GM18526 (cell line): ENCODE data around the gene CROT.

Experiments used
- POLR2A ChIP-seq: IDR thresholded peaks from 3 replicates; pipeline ENCODE4 v1.6.1; 2011; ENCODE audit not compliant: insufficient read length; ENCODE audit errors: extremely low read depth

CROT gene

GRCh38 chr7:87375662-87376435, 30.4 kb downstream of the CROT start:
- no peak for TF ChIP-seq POLR2A

DNA sequence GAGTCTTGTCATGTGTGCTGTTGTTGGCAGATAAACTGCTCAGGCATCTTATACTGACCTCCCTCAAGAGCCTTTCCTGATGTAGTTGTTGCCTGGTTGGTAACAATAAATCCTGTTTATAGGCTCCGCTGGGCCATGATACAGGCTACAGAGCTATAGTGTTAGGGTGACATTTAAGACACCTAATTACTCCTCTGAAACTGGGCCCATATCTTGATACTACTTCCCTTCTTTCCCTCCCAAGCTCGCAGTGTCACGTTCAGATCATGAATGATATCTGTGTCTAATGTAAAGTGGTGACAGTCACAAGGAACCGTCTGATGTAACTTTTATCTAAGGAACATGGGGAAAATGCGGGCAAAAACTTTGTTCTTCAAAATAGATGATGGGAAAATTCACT, 35.4 kb downstream of the CROT start:
- TF ChIP-seq POLR2A: no peak

DNA sequence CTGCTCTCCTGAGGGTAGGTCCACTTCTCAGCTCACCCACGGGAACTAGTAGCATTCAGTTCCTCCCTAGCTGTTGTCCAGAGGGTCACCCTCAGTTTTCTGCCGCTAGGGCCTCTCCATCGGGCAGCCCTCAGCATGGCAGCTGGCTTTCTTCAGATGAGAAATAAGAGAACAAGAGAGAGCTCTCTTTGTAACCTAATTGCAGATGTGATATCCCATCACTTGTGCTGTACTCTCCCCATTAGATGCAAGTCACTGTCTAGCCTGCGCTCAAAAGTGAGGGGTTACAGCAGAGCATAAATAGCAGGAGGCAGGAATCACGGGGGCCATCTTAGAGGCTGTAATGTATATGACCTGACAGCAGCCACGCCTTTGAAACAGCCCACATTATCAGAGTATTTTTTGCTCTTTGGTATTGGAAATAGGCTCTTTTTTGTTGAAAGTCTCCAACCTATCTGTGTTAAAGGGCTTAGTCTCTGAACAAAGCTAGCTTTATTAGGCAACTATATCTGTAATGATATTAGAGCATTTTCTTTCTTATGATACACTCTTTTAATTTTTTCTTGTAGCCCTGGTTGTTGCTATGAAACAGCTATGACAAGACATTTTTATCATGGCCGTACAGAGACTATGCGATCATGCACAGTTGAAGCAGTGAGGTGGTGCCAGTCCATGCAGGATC, 45.7 kb downstream of the CROT start:
- no peak for TF ChIP-seq POLR2A

DNA sequence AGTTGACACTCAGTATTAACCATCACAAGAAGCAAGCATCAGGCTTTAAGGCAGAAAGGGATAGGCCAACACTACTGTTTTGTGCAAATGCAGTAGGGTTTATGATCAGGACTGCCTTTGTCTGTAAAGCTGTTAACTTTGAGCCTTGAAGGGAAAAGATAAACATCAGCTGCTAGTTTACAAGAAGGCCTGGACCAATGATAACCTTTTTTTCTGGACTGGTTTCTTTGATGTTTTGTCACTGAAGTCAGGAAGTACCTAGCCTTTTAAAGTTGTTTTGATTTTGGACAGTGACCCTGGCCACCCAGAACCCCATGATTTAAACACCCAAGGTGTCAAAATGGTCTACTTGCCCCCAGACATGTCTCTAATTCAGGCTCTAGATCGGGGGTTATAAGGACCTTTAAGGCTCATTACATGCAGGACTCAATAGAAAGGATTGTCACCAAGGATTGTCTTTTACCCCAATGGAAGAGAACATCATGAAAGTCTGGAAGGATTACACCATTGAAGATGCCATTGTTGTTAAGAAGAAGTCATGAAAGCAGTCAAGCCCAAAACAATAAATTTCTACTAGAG, 50.1 kb downstream of the CROT start:
- TF ChIP-seq POLR2A: no peak

GRCh38 chr7:87398446-87398845, 53.0 kb downstream of the CROT start:
- no peak for TF ChIP-seq POLR2A

- no peak for TF ChIP-seq POLR2A
These were observed 59.2 kb downstream of the CROT start for GRCh38 chr7:87404674-87405073.

- no peak for TF ChIP-seq POLR2A
These were observed 65.7 kb downstream of the CROT start for GRCh38 chr7:87411186-87411585.

DNA sequence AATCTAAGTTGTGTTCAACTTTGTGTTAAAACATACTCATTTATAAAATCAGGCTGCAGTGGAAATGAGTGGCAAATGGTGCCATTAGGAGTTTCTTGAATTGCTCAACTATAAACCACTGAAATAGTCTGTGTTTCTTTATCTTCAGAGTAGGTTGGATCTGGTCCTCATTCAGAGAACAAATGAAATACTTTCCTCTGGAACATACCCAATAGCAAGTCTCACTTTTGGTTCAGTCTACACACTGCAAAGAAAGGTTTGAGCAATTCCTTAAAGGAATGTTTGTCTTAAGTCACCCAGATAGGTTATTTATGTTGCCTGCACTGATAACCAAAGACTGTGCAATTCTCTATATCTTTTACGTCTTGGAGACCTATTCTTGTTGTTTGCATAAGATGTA, 67.6 kb downstream of the CROT start:
- TF ChIP-seq POLR2A: no peak

GRCh38 chr7:87413951-87414793, 68.7 kb downstream of the CROT start:
- no peak for TF ChIP-seq POLR2A

GRCh38 chr7:87414794-87415188, 69.3 kb downstream of the CROT start:
- no peak for TF ChIP-seq POLR2A

GRCh38 chr7:87416682-87417587, 71.5 kb downstream of the CROT start:
- TF ChIP-seq POLR2A: no peak

GRCh38 chr7:87420173-87420572, 74.7 kb downstream of the CROT start:
- no peak for TF ChIP-seq POLR2A

GRCh38 chr7:87424075-87424474, 78.6 kb downstream of the CROT start:
- no peak for TF ChIP-seq POLR2A

DNA sequence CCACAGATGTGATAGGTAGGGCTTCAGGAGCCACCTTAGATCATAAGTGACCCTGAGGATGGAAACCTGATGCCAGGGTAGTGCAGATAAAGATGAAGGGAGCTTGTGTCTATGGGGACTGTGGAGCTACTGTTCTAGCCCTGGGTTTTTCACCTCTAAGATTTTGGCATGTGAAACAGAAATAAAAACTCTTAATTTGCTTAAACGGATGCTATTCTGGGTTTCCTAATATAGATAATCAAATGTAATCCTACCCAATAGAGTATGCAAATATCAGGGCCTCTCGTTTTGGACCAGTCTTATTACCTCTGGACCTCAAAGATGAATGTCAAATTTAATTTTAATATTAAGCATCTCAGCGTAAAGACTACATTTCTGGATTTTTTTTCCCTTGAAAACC, 80.7 kb downstream of the CROT start:
- TF ChIP-seq POLR2A: no peak
